Endothelial cell of umbilical vein (primary cell): ENCODE data around the gene RPAP3. TPM values are rescaled to one million over a fixed set of nuclear protein-coding genes. Genes with fewer than 3 reads are reported as not detected.

Experiments used
- BruUV-seq: library from RNA; stranded (reverse); fragments of 400-500 nt; replicated peaks from 2 replicates; lab custom pipeline; 2021; lab: Mats Ljungman, UMichigan
- CTCF ChIA-PET: fragments of 300-600, 350-600 bp; sonication (Branson Sonifier 250); formaldehyde crosslinking; loops from one replicate; lab custom pipeline; 2021; ENCODE audit warnings: antibody characterized with exemption, inconsistent platforms; lab: Charles Lee
- POLR2A ChIA-PET: fragments of 300-600, 350-600 bp; sonication (Branson Sonifier 250); formaldehyde crosslinking; loops from one replicate; lab custom pipeline; 2021; ENCODE audit warnings: antibody characterized with exemption, inconsistent platforms; lab: Charles Lee
- DNase-seq: peaks from one replicate; pipeline ENCODE4 v3.0.0-alpha.2; 2011; ENCODE audit warnings: low read depth, low spot score
- FAIRE-seq: peaks from 2 replicates; lab custom pipeline; 2011; peaks lifted over from hg19 to GRCh38; lab: Jason Lieb, UNC
- H2AFZ ChIP-seq: 2 replicates; pipeline ENCODE4 v1.6.0; 2012; ENCODE audit warnings: low read depth, low read length, control low read depth, inconsistent platforms
- H3K27ac ChIP-seq: 2 replicates; pipeline ENCODE4 v1.5.1; 2011; ENCODE audit warnings: low read depth, mild to moderate bottlenecking, control low read depth, low read length, moderate library complexity; ENCODE audit not compliant: insufficient read depth
- H3K27me3 ChIP-seq, 2 experiments: 2 replicates each; pipeline versions ENCODE4 v1.6.0 to v1.6.1; 2011; ENCODE audit warnings: low read length in 2 of 2, mixed read lengths in 1 of 2; ENCODE audit not compliant: control insufficient read depth in 2 of 2, insufficient read depth in 2 of 2
- H3K36me3 ChIP-seq, 2 experiments: 2 replicates in 1 of 2; 3 replicates in 1 of 2; pipeline ENCODE4 v1.5.1; 2011; ENCODE audit warnings: low read length in 2 of 2, mild to moderate bottlenecking in 1 of 2, moderate library complexity in 1 of 2; ENCODE audit not compliant: control insufficient read depth in 2 of 2, insufficient read depth in 2 of 2; ENCODE audit errors: extremely low read depth in 1 of 2
- H3K4me1 ChIP-seq: 3 replicates; pipeline ENCODE4 v1.5.1; 2011; ENCODE audit warnings: mild to moderate bottlenecking, low read length; ENCODE audit not compliant: control insufficient read depth, insufficient read depth; ENCODE audit errors: extremely low read depth
- H3K4me2 ChIP-seq: 2 replicates; pipeline ENCODE4 v1.6.1; 2011; ENCODE audit warnings: low read length, control low read depth, mixed read lengths; ENCODE audit not compliant: insufficient read depth
- H3K4me3 ChIP-seq, 3 experiments: fragments of 200-600 bp in 1 of 3; sonication (generic), shearing (Covaris generic) in 1 of 3; replicated peaks in 1 of 3; 2 replicates each; pipeline ENCODE4 v1.5.1; 2011 to 2016; ENCODE audit warnings: control low read depth in 3 of 3, low read length in 3 of 3, mild to moderate bottlenecking in 2 of 3, inconsistent platforms in 1 of 3, low read depth in 1 of 3, moderate library complexity in 1 of 3; ENCODE audit not compliant: insufficient read depth in 1 of 3
- H3K79me2 ChIP-seq: 2 replicates; pipeline ENCODE4 v1.6.0; 2012; ENCODE audit warnings: low read length, inconsistent platforms; ENCODE audit not compliant: control insufficient read depth, insufficient read depth
- H3K9ac ChIP-seq: replicated peaks from 2 replicates; pipeline ENCODE3; 2011; ENCODE audit warnings: low read length, control low read depth; ENCODE audit not compliant: insufficient read depth; ENCODE audit errors: extremely low read depth
- H3K9me1 ChIP-seq: replicated peaks from 3 replicates; pipeline ENCODE4 v1.6.0; 2011; ENCODE audit warnings: mild to moderate bottlenecking, low read length; ENCODE audit not compliant: control insufficient read depth, insufficient read depth; ENCODE audit errors: extremely low read depth
- H3K9me3 ChIP-seq: replicated peaks from 2 replicates; pipeline ENCODE4 v1.5.1; 2012; ENCODE audit warnings: low read length, inconsistent platforms; ENCODE audit not compliant: control insufficient read depth, insufficient read depth
- H4K20me1 ChIP-seq: replicated peaks from 2 replicates; pipeline ENCODE3; 2011; ENCODE audit warnings: mild to moderate bottlenecking, low read length; ENCODE audit not compliant: control insufficient read depth, insufficient read depth; ENCODE audit errors: extremely low read depth
- CTCF ChIP-seq, 2 donors: IDR thresholded peaks; 1 replicate in 1 of 2; 2 replicates in 1 of 2; pipeline ENCODE4 v1.5.1; 2011; ENCODE audit warnings: low read length in 2 of 2, mild to moderate bottlenecking in 2 of 2, moderate library complexity in 2 of 2, control low read depth in 1 of 2, inconsistent platforms in 1 of 2, low read depth in 1 of 2; ENCODE audit not compliant: insufficient read depth in 1 of 2; ENCODE audit errors: extremely low read depth in 1 of 2
- EZH2 ChIP-seq: IDR thresholded peaks from 2 replicates; pipeline ENCODE4 v1.6.1; 2012; ENCODE audit warnings: borderline replicate concordance, low read depth, mild to moderate bottlenecking, moderate library complexity, low read length, inconsistent platforms; ENCODE audit not compliant: severe bottlenecking
- FOS ChIP-seq: IDR thresholded peaks from 2 replicates; pipeline ENCODE4 v1.6.1; 2011; ENCODE audit warnings: mild to moderate bottlenecking, low read length, moderate library complexity, borderline replicate concordance; ENCODE audit not compliant: insufficient read depth
- GATA2 ChIP-seq: IDR thresholded peaks from 2 replicates; pipeline ENCODE4 v1.7.0; 2011; ENCODE audit warnings: low read depth, mild to moderate bottlenecking, moderate library complexity, mixed read lengths, low read length; ENCODE audit not compliant: insufficient read length, insufficient read depth
- JUN ChIP-seq: IDR thresholded peaks from 2 replicates; pipeline ENCODE4 v1.6.1; 2011; ENCODE audit warnings: borderline replicate concordance, low read depth; ENCODE audit not compliant: insufficient read length, insufficient read depth
- MAX ChIP-seq: IDR thresholded peaks from 2 replicates; pipeline ENCODE4 v1.6.1; 2011; ENCODE audit not compliant: insufficient read depth, insufficient read length
- MYC ChIP-seq: IDR thresholded peaks from one replicate; pipeline ENCODE4 v1.6.1; 2011; ENCODE audit warnings: mild to moderate bottlenecking, low read depth, low read length
- POLR2A ChIP-seq: IDR thresholded peaks from 2 replicates; pipeline ENCODE4 v1.6.1; 2012; ENCODE audit warnings: low read depth, mild to moderate bottlenecking, control low read depth, low read length
- POLR2AphosphoS5 ChIP-seq: IDR thresholded peaks from 2 replicates; pipeline ENCODE4 v1.6.1; 2012; ENCODE audit warnings: low read depth, mild to moderate bottlenecking, control low read depth, low read length, moderate library complexity; ENCODE audit not compliant: insufficient read depth
- dilution Hi-C: fragments of 300-500 bp; cut with MboI; formaldehyde crosslinking; loops from one replicate; pipeline ENCODE4 v1.15.0; 2019; ENCODE audit warnings: low sequenced_read_pairs; ENCODE audit not compliant: extremely low pct_ligation_motif_present
- intact Hi-C: fragments of 100-400 bp; cut with micrococcal nuclease; formaldehyde crosslinking; loops from one replicate; pipeline ENCODE4 v1.10.0; 2022
- polyA plus RNA-seq, 4 experiments: library from polyadenylated mRNA; depleted of rRNA in 3 of 4; stranded (reverse) in 3 of 4; unstranded in 1 of 4; fragments of >200 nt; gene quantifications; 2 replicates each; pipeline versions ENCODE4 v1.2.1 to v1.2.3, GENCODE V29; 2011 to 2012; ENCODE audit warnings: missing spikeins in 1 of 4
- total RNA-seq: library from RNA; stranded (reverse); gene quantifications from 2 replicates; pipeline ENCODE4 v1.2.3, GENCODE V29; 2021

Gene RPAP3
- total and polyA plus RNA-seq, 2 donors (not counting 3 experiments of a cell fraction or from before 2014, with no cell fraction given): 3.9 to 29.8 TPM

GRCh38 chr12:47735649-47736048, 29.8 kb upstream of the RPAP3 start:
- Histone ChIP-seq H3K9me1 (no peaks in the 10 kb centered on the region), H3K27ac (no peak overlapping the region), H3K4me2 (no peak overlapping the region), H3K79me2 (no peaks in the 10 kb centered on the region), H3K36me3 (peaks cover 0 to 14% of the 10 kb centered on the region in 2 experiments), H3K27me3 (no peaks in the 10 kb centered on the region), H3K4me1 (peaks cover 3% of the 10 kb centered on the region), H3K9me3 (no peaks in the 10 kb centered on the region), H3K9ac (no peak overlapping the region), H3K4me3 (no peak overlapping the region), H2AFZ (no peak overlapping the region), H4K20me1 (no peaks in the 10 kb centered on the region)
- DNase-seq (no peak), FAIRE-seq (no peak)
- BruUV-seq: no TSS peak
- CTCF ChIA-PET: interaction anchor here (0.9 to 10.4 kb wide), 6 partner anchors 22 to 206 kb away, joined by 3 to 385 read pairs (median 7); partner anchors contain the start of genes RAPGEF3 and SLC48A1
- dilution Hi-C loops (no loop called here), intact Hi-C loops (no loop called here)
- POLR2A ChIA-PET: interaction anchor here (1.5 kb wide), 1 partner anchor 103 kb away, joined by 3 read pairs; no protein-coding TSS in a partner anchor
- TF ChIP-seq GATA2 (no peak), POLR2A (no peak), POLR2AphosphoS5 (no peak), CTCF (IDR thresholded peaks at IDR 0.05; ENCODE audit: extremely low read depth in 1 of 2, insufficient read depth in 1 of 2, low read depth in 1 of 2, low read length in 2 of 2) (no peak), MAX (no peak), JUN (no peak), MYC (no peak), FOS (no peak), EZH2 (no peak)
